COLO668 (cell line): ENCODE data around the gene DTL.

Experiments used
- DNase-seq: peaks from one replicate; lab custom pipeline; 2025; ENCODE audit not compliant: unreplicated experiment; lab: John Stamatoyannopoulos, UW

Gene DTL

GRCh38 chr1:212082765-212083406, 47.3 kb downstream of the DTL start:
- DNase-seq: no peak

DNA sequence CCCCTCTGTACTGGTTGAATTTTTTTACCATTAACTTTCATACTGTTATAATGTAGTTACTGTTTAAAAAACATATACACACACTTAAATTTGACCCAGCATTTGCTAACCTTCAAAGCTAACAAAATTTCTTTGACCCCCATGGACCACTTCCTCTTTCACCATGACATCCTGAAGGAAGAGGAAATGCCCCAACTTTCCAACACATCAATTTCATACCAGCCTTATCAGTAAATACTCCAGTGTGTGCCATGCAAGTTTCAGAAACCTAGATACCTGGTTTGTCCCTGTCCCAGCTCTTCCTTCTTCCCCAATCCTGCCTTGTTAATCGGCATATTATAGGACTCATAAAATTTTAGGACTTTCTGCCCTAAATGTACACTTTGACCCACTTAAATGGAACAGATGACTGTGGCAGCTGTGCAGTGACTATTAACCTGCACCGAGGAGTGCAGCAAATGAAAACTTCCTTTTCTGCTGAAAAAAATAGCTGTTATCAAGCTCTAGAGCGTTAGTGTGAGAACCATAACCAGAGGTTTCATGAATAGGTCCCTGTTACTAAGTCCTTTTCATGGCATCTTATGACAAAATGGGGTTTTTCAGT, 54.1 kb downstream of the DTL start:
- no peak for DNase-seq

DNA sequence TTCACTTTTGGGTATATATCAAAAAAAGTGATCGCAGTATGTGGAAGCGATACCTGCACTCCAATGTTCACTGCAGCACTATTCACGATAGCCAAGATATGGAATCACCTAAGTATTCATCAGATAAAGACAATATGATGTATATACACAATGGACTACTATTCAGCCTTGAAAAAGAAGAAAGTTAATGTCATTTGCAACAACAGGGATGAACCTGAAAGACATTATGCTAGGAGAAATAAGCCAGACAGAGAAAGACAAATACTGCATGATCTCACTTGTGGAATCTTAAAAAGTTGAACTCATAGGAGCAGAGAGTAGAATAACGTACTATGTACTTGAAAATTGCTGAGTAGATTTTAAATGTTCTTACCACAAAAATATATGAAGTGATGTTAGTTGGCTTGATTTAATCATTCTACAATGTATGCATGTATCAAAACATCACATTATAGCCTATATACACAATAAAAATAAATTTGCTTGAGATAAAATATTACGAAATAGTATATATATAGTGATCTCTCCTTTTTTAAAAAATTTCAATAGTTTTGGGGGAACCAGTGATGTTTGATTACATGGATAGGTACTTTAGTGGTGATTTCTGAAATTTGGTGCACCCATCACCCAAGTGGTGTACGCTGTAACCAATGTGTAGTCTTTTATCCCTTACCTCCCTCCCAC, 56.0 kb downstream of the DTL start:
- DNase-seq: no peak

- no peak for DNase-seq
These were observed 61.8 kb downstream of the DTL start for GRCh38 chr1:212097360-212097759.

- DNase-seq: no peak
These were observed 62.8 kb downstream of the DTL start for GRCh38 chr1:212098310-212098709.

GRCh38 chr1:212098771-212099170, 63.2 kb downstream of the DTL start:
- no peak for DNase-seq

DNA sequence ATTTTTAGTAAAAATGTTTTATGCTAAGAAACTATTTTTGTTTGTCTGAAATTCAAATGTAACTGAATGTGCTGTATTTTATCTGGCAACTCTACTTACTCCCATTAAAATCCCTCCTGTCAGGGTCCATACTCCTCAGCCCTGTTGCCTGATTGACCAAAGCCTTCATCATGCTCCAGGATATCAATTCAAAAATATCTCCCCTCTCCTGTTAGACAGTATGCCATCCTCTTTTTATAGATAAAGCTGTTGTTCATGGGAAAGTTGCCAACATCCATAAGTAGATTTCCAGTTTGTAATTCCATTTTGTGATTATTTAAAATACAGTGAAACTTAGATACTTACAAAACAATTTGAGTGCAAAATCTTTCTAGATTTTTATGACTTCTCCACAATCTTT, 65.7 kb downstream of the DTL start:
- DNase-seq: no peak

DNA sequence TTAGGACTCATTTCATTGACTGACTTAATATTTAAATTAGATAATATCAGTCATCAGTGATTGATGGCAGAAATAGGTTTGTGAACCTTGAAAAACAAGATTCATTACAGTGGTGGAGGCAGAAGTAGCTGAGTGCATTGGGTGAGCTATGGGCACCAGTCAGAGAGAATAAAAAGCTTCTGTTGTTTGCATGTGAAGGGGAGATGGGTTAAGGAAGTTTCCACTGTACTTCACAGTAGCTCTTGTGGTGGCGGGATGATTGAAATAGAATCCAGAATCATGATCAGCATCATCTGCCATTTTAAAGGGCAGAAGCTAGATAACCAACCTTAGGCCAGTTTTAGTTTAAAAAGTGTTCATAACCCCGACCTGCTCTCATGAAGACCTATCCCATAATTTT, 66.2 kb downstream of the DTL start:
- DNase-seq: no peak

DNA sequence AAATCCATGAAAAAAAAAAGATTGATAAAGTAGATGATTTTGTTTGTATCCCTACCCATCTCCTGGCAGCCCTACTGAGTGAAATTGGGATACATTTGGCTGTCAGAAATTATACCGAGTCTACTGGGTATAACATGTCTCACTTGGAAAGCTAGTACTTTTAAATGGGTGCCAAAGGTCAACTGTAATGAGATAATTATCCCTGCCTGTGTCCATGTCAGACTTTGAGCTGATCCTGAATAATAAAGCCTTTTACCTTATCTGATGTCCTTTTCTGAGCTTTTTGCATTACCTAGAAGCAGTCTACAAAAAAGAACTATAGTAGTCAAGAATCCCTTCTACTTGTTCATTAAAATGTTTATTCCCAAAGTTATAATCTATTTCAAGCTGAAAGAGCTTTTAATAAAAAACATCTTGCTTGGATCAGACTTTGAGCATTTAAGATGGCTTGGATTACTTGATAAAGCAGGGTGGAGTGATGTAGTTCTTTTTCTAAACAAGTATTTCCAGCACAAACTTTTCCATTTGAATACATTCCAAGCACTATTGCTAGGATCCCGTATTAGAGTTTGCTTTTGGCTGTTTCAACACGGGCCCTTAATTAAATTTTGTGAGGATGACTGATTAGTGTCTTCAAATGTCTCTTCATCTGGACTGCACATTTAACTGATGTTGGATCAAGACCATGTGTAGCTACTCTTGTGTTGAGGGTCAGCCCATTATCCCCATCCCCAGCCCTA, 69.2 kb downstream of the DTL start:
- no peak for DNase-seq

- no peak for DNase-seq
These were observed 70.8 kb downstream of the DTL start for GRCh38 chr1:212106286-212106792.

DNA sequence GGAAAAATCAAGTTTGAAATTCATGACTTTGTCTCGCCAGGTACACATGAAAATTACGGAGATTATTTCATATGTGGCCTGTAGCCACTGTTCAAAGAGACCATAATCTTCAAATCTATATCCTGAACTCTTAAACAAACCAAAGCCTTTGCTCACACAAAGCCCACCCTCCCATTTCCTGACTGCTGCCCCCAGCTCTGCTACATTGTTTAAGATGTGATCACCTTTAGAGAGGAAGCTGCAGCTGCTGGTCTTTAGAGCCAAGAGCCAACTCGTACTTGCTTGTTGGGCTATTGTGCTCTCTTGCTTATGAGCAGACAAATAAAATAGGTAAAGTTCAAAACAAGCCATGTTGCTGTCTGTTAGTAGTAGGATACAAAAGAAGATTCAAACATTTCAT, 71.9 kb downstream of the DTL start:
- DNase-seq: no peak

DNA sequence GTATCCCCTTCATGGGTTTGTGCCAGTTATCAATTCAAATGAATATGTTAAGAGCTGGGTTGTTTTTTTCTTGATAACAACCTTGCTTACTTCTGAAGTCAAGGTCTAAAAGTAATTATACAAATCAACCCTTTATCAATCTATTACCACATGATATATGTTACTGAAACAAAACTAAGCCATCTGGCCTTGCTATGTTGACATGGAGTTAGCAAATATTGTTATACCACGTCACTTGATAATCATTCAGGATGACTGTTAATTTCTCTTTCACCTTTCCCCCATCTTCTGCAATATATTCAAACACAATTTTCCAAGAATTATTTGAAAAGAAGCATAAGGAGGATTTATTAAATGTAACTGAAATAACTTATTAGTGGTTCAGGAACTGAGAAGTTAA, 72.6 kb downstream of the DTL start:
- DNase-seq: no peak

DNA sequence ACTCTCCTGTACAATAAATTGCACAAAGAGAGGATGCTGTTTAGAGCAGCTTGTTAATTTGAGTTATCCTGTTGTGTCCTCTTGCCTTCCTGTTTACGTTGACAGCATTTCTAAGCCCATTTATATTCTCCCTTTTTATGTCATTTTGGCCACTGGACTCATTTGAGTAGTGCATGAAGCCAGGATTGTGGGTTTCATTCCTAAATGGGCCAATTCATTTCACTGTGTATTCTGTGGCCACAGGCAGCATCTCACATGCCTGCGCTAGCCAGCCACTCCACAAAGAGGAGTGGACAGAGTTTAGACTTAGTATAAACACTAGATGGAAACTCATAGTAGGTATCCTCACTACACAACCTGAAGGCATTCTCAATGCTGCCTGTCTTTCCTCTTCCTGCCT, 73.4 kb downstream of the DTL start:
- no peak for DNase-seq

GRCh38 chr1:212109728-212110127, 74.2 kb downstream of the DTL start:
- DNase-seq: no peak

GRCh38 chr1:212110617-212111016, 75.1 kb downstream of the DTL start:
- no peak for DNase-seq

DNA sequence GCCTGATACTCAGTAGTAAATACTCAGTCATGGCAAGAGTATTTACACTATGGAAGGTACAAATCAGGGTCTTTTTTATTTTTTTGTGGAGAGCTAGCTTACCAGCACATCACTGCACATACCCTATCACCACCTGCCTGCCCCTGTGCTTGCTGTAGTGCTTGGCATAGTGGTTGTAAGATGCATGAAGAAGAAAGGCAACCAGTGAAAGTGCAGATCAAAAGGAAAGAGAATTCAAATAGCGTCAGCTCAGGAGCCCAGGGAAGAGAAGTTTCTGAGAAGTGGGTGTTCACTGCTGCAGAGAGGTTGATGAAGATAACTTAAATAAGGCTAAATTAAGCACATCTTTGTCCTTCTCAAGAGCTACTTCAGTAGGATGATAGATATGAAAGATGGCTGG, 76.0 kb downstream of the DTL start:
- no peak for DNase-seq

DNA sequence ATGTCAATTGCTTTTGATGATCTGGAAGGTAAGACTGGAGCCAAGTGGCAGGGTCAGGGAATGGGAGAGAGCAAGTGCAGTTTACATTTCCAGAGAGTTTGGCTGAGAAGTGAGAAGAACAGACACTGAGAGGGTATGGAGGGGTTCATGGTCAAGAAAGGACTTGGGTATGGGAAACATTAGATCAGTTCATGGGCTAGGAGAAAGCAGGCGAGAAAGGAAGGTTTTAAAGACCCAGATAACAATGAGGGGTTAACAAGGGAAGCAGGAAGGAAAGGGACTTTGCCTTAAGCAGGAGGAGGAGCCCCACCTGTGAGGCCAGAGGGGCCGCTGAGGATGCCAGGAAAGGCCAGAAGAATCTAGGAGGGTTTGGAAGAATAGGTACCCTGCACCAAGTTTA, 78.2 kb downstream of the DTL start:
- no peak for DNase-seq

- no peak for DNase-seq
These were observed 82.8 kb downstream of the DTL start for GRCh38 chr1:212118167-212118871.

DNA sequence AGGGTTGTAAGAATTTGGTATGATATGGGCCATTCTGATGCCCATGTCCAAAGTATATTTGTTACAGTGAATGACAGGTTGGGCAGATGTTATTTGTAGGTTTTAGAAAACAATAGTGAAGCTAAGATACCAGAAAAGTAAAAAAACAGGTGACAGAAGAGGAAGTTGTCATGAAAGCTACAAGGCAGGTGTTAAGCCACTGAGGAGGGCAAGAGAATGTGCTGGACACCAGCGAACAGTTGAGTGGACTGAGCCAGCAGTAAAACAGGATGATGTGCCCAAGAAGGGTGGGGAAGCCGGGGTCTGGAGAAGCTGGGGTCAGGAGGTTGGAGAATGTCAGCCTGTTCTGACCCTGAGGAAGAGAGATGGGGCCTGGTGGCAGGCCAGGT, 83.3 kb downstream of the DTL start:
- DNase-seq: no peak

- no peak for DNase-seq
These were observed 83.9 kb downstream of the DTL start for GRCh38 chr1:212119397-212119837.

DNA sequence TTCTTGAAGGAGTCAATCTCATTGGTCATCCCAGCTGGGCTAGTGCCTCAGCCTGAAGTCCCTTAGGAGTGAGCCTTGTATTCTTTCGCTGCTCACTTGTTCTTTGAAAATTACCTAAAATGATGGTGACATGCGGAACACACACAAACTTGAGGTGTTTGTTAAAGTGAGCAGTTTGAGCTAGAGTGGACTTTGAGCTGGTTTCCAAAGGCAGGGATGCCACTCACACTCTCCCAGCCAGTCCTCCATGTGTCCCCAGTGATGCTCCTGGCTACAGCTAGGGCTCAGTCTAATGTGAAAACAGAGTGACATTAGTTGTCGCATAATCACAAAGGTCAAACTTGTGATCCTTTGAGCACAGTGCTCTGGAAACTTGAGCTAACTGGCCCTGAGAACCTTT, 84.3 kb downstream of the DTL start:
- no peak for DNase-seq
